Measurements from ENCODE around the gene PER1.

DNA sequence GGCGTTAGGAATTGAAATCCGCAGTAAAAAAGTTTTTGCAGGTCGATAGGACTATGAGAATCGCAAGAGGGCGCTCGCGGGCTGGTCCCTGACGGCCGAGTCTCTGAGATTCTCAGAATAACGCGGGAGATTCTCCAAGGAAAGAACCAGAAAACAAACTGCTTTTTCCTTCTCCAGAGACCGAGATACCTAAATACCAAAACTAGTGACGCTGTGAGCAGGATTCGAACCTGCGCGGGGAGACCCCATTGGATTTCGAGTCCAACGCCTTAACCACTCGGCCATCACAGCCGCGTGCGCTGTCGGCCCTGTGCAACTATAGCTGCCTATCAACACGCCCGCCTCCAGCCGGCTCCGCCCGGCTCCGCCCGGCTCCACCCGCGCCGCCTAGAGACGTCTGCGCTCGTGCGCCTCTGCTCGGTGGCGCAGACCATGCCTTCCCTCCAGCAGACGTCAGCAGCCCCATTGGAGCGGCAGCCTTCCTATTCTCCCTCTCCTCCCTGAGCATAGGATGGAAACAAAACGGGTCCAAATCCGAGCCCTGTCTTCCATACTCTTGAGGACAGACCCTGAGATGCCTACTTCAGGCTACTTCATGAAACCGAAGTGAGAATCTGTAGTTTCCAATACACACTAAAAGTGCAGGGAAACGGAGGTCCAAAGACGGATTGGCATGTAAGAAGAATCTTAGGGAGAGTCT, 13.4 kb downstream of the PER1 start:
- TF ChIP-seq, protein P1, sequence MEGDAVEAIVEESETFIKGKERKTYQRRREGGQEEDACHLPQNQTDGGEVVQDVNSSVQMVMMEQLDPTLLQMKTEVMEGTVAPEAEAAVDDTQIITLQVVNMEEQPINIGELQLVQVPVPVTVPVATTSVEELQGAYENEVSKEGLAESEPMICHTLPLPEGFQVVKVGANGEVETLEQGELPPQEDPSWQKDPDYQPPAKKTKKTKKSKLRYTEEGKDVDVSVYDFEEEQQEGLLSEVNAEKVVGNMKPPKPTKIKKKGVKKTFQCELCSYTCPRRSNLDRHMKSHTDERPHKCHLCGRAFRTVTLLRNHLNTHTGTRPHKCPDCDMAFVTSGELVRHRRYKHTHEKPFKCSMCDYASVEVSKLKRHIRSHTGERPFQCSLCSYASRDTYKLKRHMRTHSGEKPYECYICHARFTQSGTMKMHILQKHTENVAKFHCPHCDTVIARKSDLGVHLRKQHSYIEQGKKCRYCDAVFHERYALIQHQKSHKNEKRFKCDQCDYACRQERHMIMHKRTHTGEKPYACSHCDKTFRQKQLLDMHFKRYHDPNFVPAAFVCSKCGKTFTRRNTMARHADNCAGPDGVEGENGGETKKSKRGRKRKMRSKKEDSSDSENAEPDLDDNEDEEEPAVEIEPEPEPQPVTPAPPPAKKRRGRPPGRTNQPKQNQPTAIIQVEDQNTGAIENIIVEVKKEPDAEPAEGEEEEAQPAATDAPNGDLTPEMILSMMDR (IDR thresholded peaks at IDR 0.05): peak; percentile 85 to 89 (median 86)
- TF ChIP-seq POLR2A (IDR thresholded peaks at IDR 0.05): peak; percentile 69 to 75
